Small intestine (tissue), 7 donors: ENCODE data around the gene BNIP3. TPM values are rescaled to one million over a fixed set of nuclear protein-coding genes. Genes with fewer than 3 reads are reported as not detected.
"Not testable (repeated sequence)": the region's sequence is repeated elsewhere in the genome, so short reads cannot be mapped to it uniquely, and the experiment has no call there.

Experiments used
- DNase-seq, 2 donors: peaks; one replicate each; pipeline versions ENCODE4 v3.0.0 to v3.0.0-alpha.2; 2013
- FAIRE-seq: peaks from 2 replicates; lab custom pipeline; 2012; peaks lifted over from hg19 to GRCh38; lab: Jason Lieb, UNC
- H3K27ac ChIP-seq, 3 donors: one replicate each; pipeline ENCODE4 v1.5.1; 2013; ENCODE audit warnings: low read length in 2 of 3, mild to moderate bottlenecking in 2 of 3, control low read depth in 1 of 3, inconsistent platforms in 1 of 3, low read depth in 1 of 3, moderate library complexity in 1 of 3
- H3K27me3 ChIP-seq, 3 donors: one replicate each; pipeline ENCODE4 v1.6.1; 2013; ENCODE audit warnings: low read length in 3 of 3, inconsistent platforms in 1 of 3; ENCODE audit not compliant: control insufficient read depth in 3 of 3, insufficient read depth in 3 of 3
- H3K36me3 ChIP-seq, 3 donors: one replicate each; pipeline ENCODE4 v1.6.1; 2013; ENCODE audit warnings: low read length in 3 of 3, inconsistent platforms in 1 of 3, low read depth in 1 of 3, mild to moderate bottlenecking in 1 of 3, moderate library complexity in 1 of 3; ENCODE audit not compliant: control insufficient read depth in 3 of 3, insufficient read depth in 2 of 3
- H3K4me1 ChIP-seq, 3 donors: one replicate each; pipeline ENCODE4 v1.6.1; 2013; ENCODE audit warnings: low read length in 2 of 3, inconsistent platforms in 1 of 3, low read depth in 1 of 3, mild to moderate bottlenecking in 1 of 3, moderate library complexity in 1 of 3; ENCODE audit not compliant: control insufficient read depth in 3 of 3, insufficient read depth in 2 of 3
- H3K4me3 ChIP-seq, 3 donors: one replicate each; pipeline ENCODE4 v1.5.1; 2013; ENCODE audit warnings: low read length in 3 of 3, control low read depth in 1 of 3, inconsistent platforms in 1 of 3, low read depth in 1 of 3, mild to moderate bottlenecking in 1 of 3, moderate library complexity in 1 of 3
- H3K9me3 ChIP-seq, 2 donors: one replicate each; pipeline ENCODE4 v1.6.1; 2013; ENCODE audit warnings: low read depth in 1 of 2, low read length in 1 of 2; ENCODE audit not compliant: control insufficient read depth in 2 of 2, insufficient read depth in 1 of 2
- WGBS, 3 donors: extraction: QIAGEN DNeasy Blood & Tissue Kit; methylation state at CpG; one replicate each; pipeline ENCODE4 v1.1.7; 2013; 5-methylcytosine and 5-hydroxymethylcytosine counted together
- polyA plus RNA-seq, 4 donors: library from polyadenylated mRNA; stranded (reverse) in 3 of 4; unstranded in 1 of 4; fragments of 200-250 nt in 3 of 4; fragments of 120-200 nt in 1 of 4; gene quantifications; one replicate each; pipeline versions ENCODE4 v1.2.1 to v1.2.3, GENCODE V29; 2013
- donor health status: healthy with polysubstance abuse.
- donor health status: control.
- donor health status: control.
- donor health status: Bipolar disorder and iron deficiency.
- donor health status: healthy.

The BNIP3 gene
- polyA plus RNA-seq, 4 donors: 12.2 to 70.0 (median 17.8) TPM

- not testable (repeated sequence) for H3K36me3 ChIP-seq, FAIRE-seq, H3K4me1 ChIP-seq, H3K27ac ChIP-seq, DNase-seq, H3K4me3 ChIP-seq, H3K27me3 ChIP-seq, H3K9me3 ChIP-seq
- WGBS, 3 donors: 93 to 96% (median 93%) methylated on average over 14 of the region's 14 CpGs
Observed at GRCh38 chr10:131919461-131919860, 62.3 kb downstream of the BNIP3 start.

Other genes starting within 250 kb of the BNIP3 start
- gene PPP2R2D, start 80.9 kb downstream of the BNIP3 start, polyA plus RNA-seq: 10 to 100 TPM; 15.5 to 35.3 (median 23.2) TPM
- gene JAKMIP3, start 84.0 kb upstream of the BNIP3 start, polyA plus RNA-seq: under 1 TPM in 2 of 4 donors, not detected in 2; 0.06 to 0.21 TPM
- gene DPYSL4, start 205.0 kb upstream of the BNIP3 start, polyA plus RNA-seq: 1 to 10 TPM in 2 of 4 donors, not detected in 2; 1.0 to 1.2 TPM